K562 (cell line): Measurements from ENCODE around the gene ALDH5A1. TPM values are rescaled to one million over a fixed set of nuclear protein-coding genes. Genes with fewer than 3 reads are reported as not detected.
A peak's percentile ranks its signal among the peaks of the same experiment; 100 is the strongest.

Experiments
- ATAC-seq: fragments of 200-7000 bp; cut with Tn5 transposase; 3 replicates; pipeline ENCODE4 v1.9.1; 2020; ENCODE audit warnings: moderate library complexity
- BruUV-seq: library from RNA; stranded (reverse); fragments of 400-500 nt; replicated peaks from 2 replicates; lab custom pipeline; 2021; lab: Mats Ljungman, UMichigan
- CTCF ChIA-PET: fragments of 300-600 bp; formaldehyde crosslinking; extraction: SDS; loops from one replicate; lab custom pipeline; 2021; ENCODE audit warnings: low intra/inter-chr PET ratio; lab: Yijun Ruan, JAX
- POLR2A ChIA-PET: fragments of 300-600, 350-650 bp; sonication (Branson Sonifier 250); formaldehyde crosslinking; extraction: SDS; loops from one replicate; lab custom pipeline; 2021; ENCODE audit warnings: antibody characterized with exemption, inconsistent platforms; lab: Yijun Ruan, JAX
- DNase-seq, 4 experiments: peaks; one replicate each; pipeline versions ENCODE4 v3.0.0 to v3.0.0-alpha.2; 2011 to 2018; ENCODE audit warnings: low spot score in 3 of 4, mixed read lengths in 3 of 4; ENCODE audit errors: extremely low read depth in 1 of 4
- FAIRE-seq: peaks from 2 replicates; lab custom pipeline; 2011; peaks lifted over from hg19 to GRCh38; lab: Jason Lieb, UNC
- H2AFZ ChIP-seq: 2 replicates; pipeline ENCODE4 v1.6.0; 2011; ENCODE audit warnings: low read depth, low read length, control low read depth, inconsistent platforms
- H3K27ac ChIP-seq: fragments of 200-600 bp; 3 replicates; pipeline ENCODE4 v1.8.0; 2011; ENCODE audit warnings: low read depth, mild to moderate bottlenecking, control low read depth, inconsistent platforms, low read length, moderate library complexity, mixed read lengths; ENCODE audit errors: extremely low read depth
- H3K27me3 ChIP-seq, 2 experiments: fragments of 300-600 bp in 1 of 2; 2 replicates in 1 of 2; 3 replicates in 1 of 2; pipeline versions ENCODE4 v1.6.0 to v1.8.0; 2011; ENCODE audit warnings: inconsistent platforms in 2 of 2, low read length in 2 of 2, mild to moderate bottlenecking in 1 of 2, mixed read lengths in 1 of 2, moderate library complexity in 1 of 2; ENCODE audit not compliant: control insufficient read depth in 2 of 2, insufficient read depth in 2 of 2
- H3K36me3 ChIP-seq: fragments of 300-600 bp; 3 replicates; pipeline ENCODE4 v1.8.0; 2011; ENCODE audit warnings: mild to moderate bottlenecking, low read length, inconsistent platforms; ENCODE audit not compliant: control insufficient read depth, insufficient read depth
- H3K4me1 ChIP-seq, 2 experiments: fragments of 200-600 bp in 1 of 2; replicated peaks in 1 of 2; 2 replicates in 1 of 2; 3 replicates in 1 of 2; pipeline versions ENCODE4 v1.5.1 to v1.8.0; 2011; ENCODE audit warnings: inconsistent platforms in 2 of 2, low read length in 2 of 2, mild to moderate bottlenecking in 1 of 2, mixed read lengths in 1 of 2, moderate library complexity in 1 of 2; ENCODE audit not compliant: control insufficient read depth in 2 of 2, insufficient read depth in 2 of 2
- H3K4me2 ChIP-seq: 2 replicates; pipeline ENCODE4 v1.6.1; 2011; ENCODE audit warnings: low read length, control low read depth, inconsistent platforms, mixed read lengths; ENCODE audit not compliant: insufficient read depth
- H3K4me3 ChIP-seq: fragments of 200-600 bp; sonication (generic), shearing (Covaris generic); 2 replicates; pipeline ENCODE4 v1.5.1; 2016; ENCODE audit warnings: control low read depth, inconsistent platforms
- H3K79me2 ChIP-seq: fragments of 200-600 bp; 3 replicates; pipeline ENCODE4 v1.8.0; 2011; ENCODE audit warnings: low read length, inconsistent platforms; ENCODE audit not compliant: control insufficient read depth, insufficient read depth
- H3K9ac ChIP-seq, 2 experiments: 2 replicates each; pipeline versions ENCODE4 v1.6.0 to v1.6.1; 2011; ENCODE audit warnings: low read depth in 2 of 2, low read length in 2 of 2, control low read depth in 1 of 2, inconsistent platforms in 1 of 2, mild to moderate bottlenecking in 1 of 2, mixed read lengths in 1 of 2; ENCODE audit not compliant: insufficient read depth in 1 of 2
- H3K9me1 ChIP-seq: one replicate; pipeline ENCODE4 v1.6.0; 2011; ENCODE audit warnings: inconsistent platforms, mild to moderate bottlenecking, low read length, moderate library complexity; ENCODE audit not compliant: control insufficient read depth, insufficient read depth
- H3K9me3 ChIP-seq: replicated peaks from 2 replicates; pipeline ENCODE4 v1.5.1; 2011; ENCODE audit warnings: low read depth, low read length, inconsistent platforms; ENCODE audit not compliant: control insufficient read depth, insufficient read depth
- H4K20me1 ChIP-seq: replicated peaks from 2 replicates; pipeline ENCODE4 v1.6.1; 2011; ENCODE audit warnings: low read length, inconsistent platforms, mixed read lengths; ENCODE audit not compliant: control insufficient read depth, insufficient read depth
- CREB3 ChIP-seq: fragments of 450-650 bp; conservative IDR thresholded peaks from 2 replicates; pipeline ENCODE4 v1.6.1; 2016; ENCODE audit warnings: missing genetic modification characterization, low read depth, mild to moderate bottlenecking, missing compliant biosample characterization, moderate library complexity
- DACH1 ChIP-seq: fragments of 450-650 bp; IDR thresholded peaks from 2 replicates; pipeline ENCODE4 v1.6.1; 2018; ENCODE audit not compliant: partially characterized antibody
- NCOA6 ChIP-seq: fragments of 450-650 bp; IDR thresholded peaks from 2 replicates; pipeline ENCODE4 v1.6.1; 2017; ENCODE audit warnings: mild to moderate bottlenecking
- NR2C1 ChIP-seq, 2 experiments: fragments of 450-650 bp; IDR thresholded peaks; 2 replicates each; pipeline ENCODE4 v1.6.1; 2017; ENCODE audit warnings: mild to moderate bottlenecking in 2 of 2, antibody characterized with exemption in 1 of 2, inconsistent platforms in 1 of 2, missing compliant biosample characterization in 1 of 2, missing genetic modification characterization in 1 of 2
- PCBP2 ChIP-seq: fragments of 200-400 bp; formaldehyde crosslinking; IDR thresholded peaks from 2 replicates; pipeline ENCODE4 v1.6.1; 2018; ENCODE audit warnings: low read length, low read depth, mild to moderate bottlenecking, moderate library complexity; ENCODE audit not compliant: poor library complexity, severe bottlenecking
- U2AF1 ChIP-seq: fragments of 200-400 bp; formaldehyde crosslinking; optimal IDR thresholded peaks from 2 replicates; pipeline ENCODE3; 2017; ENCODE audit warnings: mild to moderate bottlenecking, low read depth, low read length, moderate library complexity
- ZNF197 ChIP-seq: fragments of 200-800 bp; sonication (Bioruptor generic); IDR thresholded peaks from 2 replicates; pipeline ENCODE4 v1.6.1; 2016; ENCODE audit warnings: low read depth, missing genetic modification characterization, missing compliant biosample characterization
- ZNF57 ChIP-seq: fragments of 450-650 bp; formaldehyde crosslinking; IDR thresholded peaks from 2 replicates; pipeline ENCODE4 v1.4.0; 2020; ENCODE audit warnings: mild to moderate bottlenecking, moderate library complexity
- WGBS: fragments of 100-300 bp; shearing (Covaris generic); methylation state at CpG from one replicate; pipeline ENCODE4 v1.1.6; 2016; ENCODE audit warnings: low coverage, mixed read lengths; ENCODE audit not compliant: insufficient coverage; ENCODE audit errors: missing lambda C conversion rate; 5-methylcytosine and 5-hydroxymethylcytosine counted together
- in situ Hi-C: fragments of 300-500 bp; cut with MboI; formaldehyde crosslinking; loops from 4 replicates; pipeline ENCODE4 v1.15.0; 2018; ENCODE audit warnings: inconsistent platforms, mixed read lengths
- intact Hi-C: fragments of 100-400 bp; cut with micrococcal nuclease; formaldehyde crosslinking; loops from 2 replicates; pipeline ENCODE4 v1.14.2; 2022
- polyA plus RNA-seq, 8 experiments: library from polyadenylated mRNA; depleted of rRNA in 4 of 8; stranded (reverse) in 5 of 8; unstranded in 3 of 8; fragments of >200 nt; fragmentation: Nextera tagmentation in 2 of 8; fragmentation: Illumina TruSeq in 1 of 8; extraction: Ambion mirVana in 2 of 8; extraction: Trizol in 1 of 8; gene quantifications; 2 replicates each; pipeline versions ENCODE4 v1.2.1 to v1.2.3, GENCODE V29; 2011 to 2014; ENCODE audit warnings: inconsistent platforms in 1 of 8, missing spikeins in 1 of 8
- total RNA-seq, 7 experiments: library from RNA; depleted of rRNA in 6 of 7; stranded (reverse); fragments of >200 nt in 6 of 7; fragmentation: Illumina TruSeq in 2 of 7; extraction: Trizol in 2 of 7; gene quantifications; 2 replicates each; pipeline versions ENCODE4 v1.2.1 to v1.2.3, GENCODE V29; 2011 to 2021; ENCODE audit warnings: low replicate concordance in 1 of 7

Gene ALDH5A1
- total and polyA plus RNA-seq, 9 of the 15 experiments (the other 6 are each of a cell fraction or from before 2014, with no cell fraction given): 2.2 to 19.7 (median 9.5) TPM

GRCh38 chr6:24574809-24575208, 80.0 kb downstream of the ALDH5A1 start:
- DNase-seq: no peak
- BruUV-seq: no TSS peak
- POLR2A ChIA-PET: interaction anchor here (0.6 kb wide), 1 partner anchor 118 kb away, joined by 4 read pairs; no protein-coding TSS in a partner anchor

More at GRCh38 chr6:24574809-24575208, 80.0 kb downstream of the ALDH5A1 start:
- Histone ChIP-seq H3K9ac (no peak overlapping the region), H2AFZ (no peak overlapping the region), H4K20me1 (no peaks in the 10 kb centered on the region), H3K4me1 (no peaks in the 10 kb centered on the region), H3K9me1 (no peaks in the 10 kb centered on the region), H3K36me3 (no peaks in the 10 kb centered on the region), H3K27ac (no peak overlapping the region), H3K4me3 (no peak overlapping the region), H3K79me2 (no peaks in the 10 kb centered on the region), H3K4me2 (no peak overlapping the region), H3K27me3 (peaks cover 35 to 39% of the 10 kb centered on the region in 2 experiments), H3K9me3 (no peaks in the 10 kb centered on the region)
- WGBS: 2% methylated on average over 4 of the region's 4 CpGs
- CTCF ChIA-PET: no interaction called here
- ATAC-seq: peak; percentile 54; the same call in 2 of the 3 replicates
- intact Hi-C loops (no loop called here), in situ Hi-C loops (loop anchor here (10.0 kb wide), 1 partner anchor 190 kb away; no protein-coding TSS in a partner anchor)
- TF ChIP-seq DACH1 (no peak), PCBP2 (no peak), NR2C1 (IDR thresholded peaks at IDR 0.05) (no peak), NR2C1 (tag; IDR thresholded peaks at IDR 0.05) (no peak), U2AF1 (no peak), NCOA6 (no peak), ZNF197 (CRISPR knock-in tag) (no peak), CREB3 (tag) (no peak), ZNF57 (no peak)
- FAIRE-seq: no peak
